CD4-positive, alpha-beta T cell treated with Interleukin-10 for 1 hour (primary cell): ENCODE data around the gene LAMC1.

Experiments
- DNase-seq: peaks from one replicate; pipeline ENCODE4 v3.0.0-alpha.2; 2020

LAMC1 gene

GRCh38 chr1:183023146-183023600 is at the start of gene LAMC1:
TSS of gene LAMC1 (plus strand) at chr1:183023420. CDS start at chr1:183023717, 297 bp downstream.
- DNase-seq = no peak

DNA sequence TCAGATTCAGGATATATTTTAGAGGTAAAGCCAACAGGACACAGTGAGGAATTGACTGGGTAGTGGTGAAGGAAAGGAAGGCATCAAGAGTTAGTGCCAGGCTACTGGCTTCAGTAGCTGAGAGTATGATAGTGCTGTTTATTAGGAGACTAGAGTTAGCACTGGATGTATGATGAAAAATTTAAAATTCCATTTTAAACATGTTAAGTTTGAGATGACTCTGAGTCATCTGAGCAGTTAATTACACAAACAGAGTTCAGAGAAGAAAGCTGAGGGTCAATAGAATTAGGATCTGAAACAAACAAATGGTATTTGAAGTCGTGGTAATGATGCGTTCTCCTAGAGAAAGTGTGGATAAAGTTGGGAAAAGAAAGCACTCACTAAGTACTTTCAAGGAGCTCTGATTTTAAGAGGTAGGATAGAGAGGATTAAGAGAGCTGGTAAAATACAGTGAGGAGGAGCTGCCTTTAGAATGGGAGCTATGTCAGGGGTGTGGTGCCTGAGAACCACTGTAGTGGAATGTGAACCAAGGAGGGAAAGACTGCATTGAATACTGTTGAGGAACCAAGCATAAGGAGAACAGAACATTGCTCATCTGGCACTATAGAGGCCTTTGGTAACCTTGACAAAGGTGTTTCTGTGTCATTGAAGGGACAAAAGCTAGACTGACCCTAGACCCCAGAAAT is 48.6 kb upstream of the LAMC1 start:
- DNase-seq = no peak

GRCh38 chr1:182977480-182977879 is 45.7 kb upstream of the LAMC1 start:
- DNase-seq = no peak

GRCh38 chr1:182978151-182978853 is 44.9 kb upstream of the LAMC1 start:
- DNase-seq = no peak

DNA sequence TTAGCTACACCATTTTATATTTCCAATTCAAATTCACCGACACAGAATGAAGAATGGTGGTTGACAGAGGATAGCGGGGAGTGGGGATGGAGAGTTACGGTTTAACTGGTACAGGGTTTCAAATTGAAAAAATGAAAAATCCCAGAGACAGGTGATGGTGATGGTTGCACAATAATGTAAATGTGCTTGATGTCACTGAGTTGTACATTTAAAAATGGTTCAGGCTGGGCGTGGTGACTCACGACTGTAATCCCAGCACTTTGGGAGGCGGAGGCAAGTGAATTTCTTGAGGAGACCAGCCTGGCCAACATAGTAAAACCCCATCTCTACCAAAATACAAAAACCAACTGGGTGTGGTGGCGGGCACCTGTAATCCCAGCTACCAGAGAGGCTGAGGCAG is 39.1 kb upstream of the LAMC1 start:
- no peak for DNase-seq

DNA sequence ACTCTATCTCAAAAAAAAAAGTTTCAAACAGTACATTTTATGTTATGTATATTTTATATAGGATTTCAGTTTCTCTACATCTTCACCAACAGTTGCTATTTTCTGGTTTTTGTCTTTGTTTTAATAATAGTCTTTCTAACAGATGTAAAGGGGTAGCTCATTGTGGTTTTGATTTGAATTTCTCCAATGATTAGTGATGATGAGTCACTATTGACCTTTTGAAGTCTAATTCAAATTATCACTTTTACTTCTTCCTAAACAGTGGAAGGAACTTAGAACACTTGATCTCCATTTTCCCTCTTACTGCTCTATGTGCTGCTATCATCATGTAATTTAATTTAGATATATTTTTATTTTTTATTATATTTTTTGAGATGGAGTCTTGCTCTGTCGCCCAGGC is 38.6 kb upstream of the LAMC1 start:
- no peak for DNase-seq

DNA sequence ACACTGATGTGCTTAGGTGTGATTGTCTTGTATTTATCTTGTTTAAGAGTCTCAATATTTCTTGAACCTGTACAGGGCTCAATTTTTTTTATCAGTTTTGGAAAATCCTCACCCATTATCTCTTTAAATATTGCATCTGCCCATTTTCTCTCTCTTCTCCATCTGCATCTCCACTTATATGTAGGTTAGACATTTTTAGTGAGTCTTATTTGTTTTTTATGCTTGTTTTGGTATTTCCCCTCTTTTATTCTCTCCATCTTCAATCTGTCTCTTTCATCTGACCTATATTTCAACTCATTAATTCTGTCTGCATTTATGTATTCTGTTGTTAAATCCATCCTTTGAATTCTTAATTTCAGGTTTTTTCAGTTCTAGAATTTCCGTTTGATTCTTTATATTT is 37.3 kb upstream of the LAMC1 start:
- no peak for DNase-seq

GRCh38 chr1:182990413-182991144 is 32.6 kb upstream of the LAMC1 start:
- DNase-seq = no peak

GRCh38 chr1:182993746-182994145 is 29.5 kb upstream of the LAMC1 start:
- no peak for DNase-seq

DNA sequence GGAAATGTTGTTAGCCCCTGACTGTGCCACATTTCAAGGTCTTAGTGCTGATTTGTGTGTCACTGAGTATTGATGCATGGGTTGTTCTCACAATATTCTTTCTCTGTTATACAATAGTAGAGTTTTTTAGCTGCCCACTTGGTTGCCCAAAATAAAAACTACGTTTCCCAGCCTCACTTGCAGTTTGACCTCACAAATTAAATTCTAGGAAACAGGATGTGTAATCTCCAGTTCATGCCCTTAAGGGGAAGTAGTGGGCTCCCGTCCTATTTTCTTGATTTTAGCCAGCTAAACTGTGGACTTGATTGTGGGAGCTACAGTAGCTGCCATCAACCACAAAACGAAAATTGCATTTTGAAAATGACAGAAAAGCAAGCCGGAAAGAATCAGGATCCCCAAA is 27.3 kb upstream of the LAMC1 start:
- no peak for DNase-seq

- DNase-seq = no peak
These were observed 26.4 kb upstream of the LAMC1 start for GRCh38 chr1:182996816-182997215.

DNA sequence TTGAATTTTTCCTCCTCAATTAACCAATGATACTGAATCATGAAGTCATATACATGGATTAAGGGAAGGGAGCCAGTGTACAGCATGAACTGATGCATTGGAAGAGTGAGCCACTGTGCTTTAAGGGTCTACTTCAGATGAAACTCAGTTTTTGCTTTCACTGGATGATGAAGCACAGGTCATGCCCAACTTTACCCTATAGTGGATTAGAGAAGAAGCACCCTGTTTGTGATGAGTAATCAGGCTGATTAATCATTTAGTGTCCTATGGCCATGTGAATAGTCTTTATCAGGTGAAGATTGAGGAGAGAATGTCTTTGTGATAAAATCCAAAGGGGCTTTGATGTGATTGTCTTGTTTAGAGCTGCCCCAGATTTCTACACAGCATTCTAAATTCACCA is 24.7 kb upstream of the LAMC1 start:
- no peak for DNase-seq

- no peak for DNase-seq
These were observed 22.9 kb upstream of the LAMC1 start for GRCh38 chr1:183000167-183000962.

DNA sequence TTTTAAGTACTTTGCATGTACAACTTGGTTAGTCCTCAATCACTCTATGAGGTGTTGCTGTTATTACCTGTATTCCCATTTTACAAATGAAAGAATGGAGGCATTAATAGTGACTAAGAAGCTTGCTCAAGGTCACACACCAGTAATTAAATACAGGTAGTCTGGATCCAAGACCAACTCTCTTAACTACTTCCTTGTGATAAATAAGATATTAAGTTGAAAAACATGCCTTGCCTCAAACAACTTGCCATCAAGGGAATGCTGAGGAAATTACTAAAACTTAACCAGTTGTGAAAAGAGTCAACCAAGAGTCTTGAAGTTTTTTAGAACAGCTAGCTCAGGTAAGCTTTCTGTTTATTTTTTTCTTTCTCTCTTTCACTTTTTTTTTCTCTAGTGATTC is 21.0 kb upstream of the LAMC1 start:
- DNase-seq = no peak

GRCh38 chr1:183002797-183003196 is 20.4 kb upstream of the LAMC1 start:
- no peak for DNase-seq

DNA sequence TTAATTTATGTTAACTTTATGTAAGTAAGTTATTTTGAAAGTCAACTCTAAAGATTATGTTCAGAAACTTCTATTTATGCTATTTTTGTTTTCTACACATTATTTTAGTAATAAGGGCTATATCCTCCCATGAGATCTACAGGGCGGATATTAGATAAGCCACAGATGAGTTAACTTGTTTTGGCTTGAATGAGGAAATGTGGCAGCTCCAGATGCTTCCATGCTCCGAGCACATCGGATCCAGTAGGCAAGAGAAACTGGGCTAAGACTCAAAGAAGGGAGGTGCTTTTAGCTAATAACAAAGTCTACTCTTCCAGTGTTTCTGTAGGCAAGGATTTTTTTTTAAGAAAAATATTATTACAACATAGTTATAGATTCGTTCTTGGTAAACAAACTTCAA is 20.0 kb upstream of the LAMC1 start:
- DNase-seq = no peak

- no peak for DNase-seq
These were observed 19.1 kb upstream of the LAMC1 start for GRCh38 chr1:183004141-183004540.

DNA sequence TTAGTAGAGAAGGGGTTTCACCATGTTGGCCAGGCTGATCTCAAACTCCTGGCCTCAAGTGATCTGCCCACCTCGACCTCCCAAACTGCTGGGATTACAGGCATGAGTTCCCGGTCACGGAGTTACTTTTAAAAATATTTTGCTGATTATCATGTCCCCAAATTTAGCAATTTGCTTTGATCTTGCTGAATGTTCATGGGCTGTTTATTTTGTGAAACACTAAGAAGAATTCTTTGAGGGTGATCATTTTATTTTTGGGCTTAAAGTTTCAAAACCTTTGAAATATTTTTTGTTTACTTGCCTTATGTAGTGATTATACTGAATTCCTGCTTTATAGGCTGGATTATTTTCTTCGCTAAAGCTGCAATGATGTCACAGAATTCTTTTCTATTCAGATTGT is 11.4 kb upstream of the LAMC1 start:
- DNase-seq = no peak

DNA sequence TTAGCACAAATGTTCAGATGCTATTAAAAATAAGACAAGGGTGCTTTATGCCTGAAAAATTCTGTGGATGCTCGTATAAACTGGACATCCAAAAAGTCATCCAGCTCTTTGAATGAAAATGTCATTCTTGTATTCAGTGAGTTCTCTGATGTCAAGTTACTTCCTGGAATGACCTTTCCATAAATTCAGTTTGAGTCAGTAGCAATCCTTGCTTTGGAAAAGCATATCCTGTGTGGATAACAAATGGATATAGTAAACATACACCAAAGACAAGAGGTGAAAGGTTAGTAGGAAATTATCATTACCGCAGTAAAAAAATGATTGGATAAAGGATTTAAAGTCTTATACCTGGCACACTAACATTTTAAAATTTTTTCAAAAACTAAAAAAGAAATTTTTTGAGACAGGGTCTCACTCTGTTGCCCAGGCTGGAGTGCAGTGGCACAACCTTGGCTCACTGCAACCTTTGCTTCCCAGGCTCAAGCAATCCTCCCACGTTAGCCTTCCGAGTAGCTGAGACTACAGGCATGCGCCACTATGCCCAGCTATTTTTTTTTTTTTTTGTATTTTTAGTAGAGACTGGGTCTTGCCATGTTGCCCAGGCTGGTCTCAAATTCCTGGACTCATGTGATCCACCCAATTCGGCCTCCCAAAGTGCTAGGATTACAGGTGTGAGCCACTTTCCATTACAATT is 10.8 kb upstream of the LAMC1 start:
- DNase-seq = no peak

GRCh38 chr1:183019139-183019740 is 4.0 kb upstream of the LAMC1 start:
- no peak for DNase-seq

DNA sequence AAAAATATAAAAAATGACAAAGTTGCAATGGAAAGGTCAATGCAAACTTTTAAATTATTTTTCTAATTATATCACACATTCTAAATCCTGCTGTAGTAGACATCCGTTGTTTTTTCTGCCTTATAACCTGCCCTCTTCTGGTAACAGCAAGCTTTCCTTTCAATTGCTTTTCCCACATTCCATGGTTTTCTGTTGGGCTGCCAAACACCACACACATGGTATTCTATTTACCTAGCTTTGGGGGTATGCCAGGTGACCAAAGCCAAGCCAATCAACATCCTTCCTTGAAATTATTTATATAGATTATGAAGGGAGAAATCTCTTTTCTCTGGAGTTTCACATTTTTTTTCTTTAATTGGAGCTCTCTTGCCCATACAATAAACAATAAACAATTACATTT is 3.4 kb upstream of the LAMC1 start:
- no peak for DNase-seq
